H9 (cell line): Measurements from ENCODE around the gene CRYGS. TPM values are rescaled to one million over a fixed set of nuclear protein-coding genes. Genes with fewer than 3 reads are reported as not detected.

Experiments used
- DNase-seq: peaks from one replicate; pipeline ENCODE4 v3.0.0-alpha.2; 2017
- H2AFZ ChIP-seq: one replicate; pipeline ENCODE4 v1.6.1; 2013; ENCODE audit warnings: mild to moderate bottlenecking, low read length, control low read depth, moderate library complexity
- H2AK5ac ChIP-seq: 2 replicates; pipeline ENCODE4 v1.6.1; 2013; ENCODE audit warnings: low read length, control low read depth, mixed read lengths; ENCODE audit not compliant: insufficient read length
- H2BK120ac ChIP-seq: one replicate; pipeline ENCODE4 v1.6.1; 2013; ENCODE audit warnings: low read depth, mild to moderate bottlenecking, low read length, control low read depth, inconsistent platforms; ENCODE audit not compliant: poor library complexity, severe bottlenecking
- H2BK12ac ChIP-seq: 2 replicates; pipeline ENCODE4 v1.6.1; 2013; ENCODE audit warnings: low read length, control low read depth, mixed read lengths, low read depth; ENCODE audit not compliant: insufficient read length
- H2BK15ac ChIP-seq: 2 replicates; pipeline ENCODE4 v1.6.1; 2013; ENCODE audit warnings: low read depth, low read length, control low read depth
- H2BK20ac ChIP-seq: one replicate; pipeline ENCODE4 v1.6.1; 2013; ENCODE audit warnings: low read depth, mild to moderate bottlenecking, low read length, control low read depth, inconsistent platforms; ENCODE audit not compliant: poor library complexity, severe bottlenecking
- H2BK5ac ChIP-seq: 2 replicates; pipeline ENCODE4 v1.6.1; 2013; ENCODE audit warnings: low read length, control low read depth, mixed read lengths; ENCODE audit not compliant: insufficient read length
- H3K14ac ChIP-seq: 2 replicates; pipeline ENCODE4 v1.6.1; 2013; ENCODE audit warnings: low read length, control low read depth; ENCODE audit not compliant: insufficient read depth
- H3K18ac ChIP-seq: 2 replicates; pipeline ENCODE4 v1.6.1; 2013; ENCODE audit warnings: low read depth, mild to moderate bottlenecking, mixed read lengths, low read length, control low read depth; ENCODE audit not compliant: insufficient read length
- H3K23ac ChIP-seq: 2 replicates; pipeline ENCODE4 v1.6.1; 2013; ENCODE audit warnings: low read length, control low read depth, mixed read lengths, low read depth; ENCODE audit not compliant: insufficient read length
- H3K23me2 ChIP-seq: 2 replicates; pipeline ENCODE4 v1.6.1; 2013; ENCODE audit warnings: low read depth, mild to moderate bottlenecking, mixed read lengths, low read length, control low read depth; ENCODE audit not compliant: insufficient read length, poor library complexity, severe bottlenecking
- H3K27ac ChIP-seq: 2 replicates; pipeline ENCODE4 v1.5.1; 2013; ENCODE audit warnings: low read length, control low read depth, mixed read lengths, low read depth; ENCODE audit not compliant: insufficient read length
- H3K27me3 ChIP-seq: 2 replicates; pipeline ENCODE4 v1.6.1; 2013; ENCODE audit warnings: low read length, control low read depth, inconsistent platforms; ENCODE audit not compliant: insufficient read depth
- H3K4ac ChIP-seq: 2 replicates; pipeline ENCODE4 v1.6.1; 2013; ENCODE audit warnings: low read depth, mild to moderate bottlenecking, control low read depth, inconsistent platforms, low read length, moderate library complexity
- H3K4me1 ChIP-seq: 2 replicates; pipeline ENCODE4 v1.6.1; 2013; ENCODE audit warnings: low read length, control low read depth, inconsistent platforms; ENCODE audit not compliant: insufficient read depth
- H3K4me2 ChIP-seq: 2 replicates; pipeline ENCODE4 v1.6.1; 2013; ENCODE audit warnings: low read length, control low read depth, mixed read lengths; ENCODE audit not compliant: insufficient read length, insufficient read depth
- H3K56ac ChIP-seq: 2 replicates; pipeline ENCODE4 v1.6.1; 2013; ENCODE audit warnings: low read depth, mild to moderate bottlenecking, mixed read lengths, low read length, control low read depth; ENCODE audit not compliant: insufficient read length
- H3K79me1 ChIP-seq: 2 replicates; pipeline ENCODE4 v1.6.1; 2013; ENCODE audit warnings: low read depth, mild to moderate bottlenecking, moderate library complexity, low read length, control low read depth, inconsistent platforms; ENCODE audit not compliant: insufficient read depth, poor library complexity, severe bottlenecking
- H3K79me2 ChIP-seq: 2 replicates; pipeline ENCODE4 v1.6.1; 2013; ENCODE audit warnings: low read length, control low read depth, inconsistent platforms; ENCODE audit not compliant: insufficient read depth
- H3K9ac ChIP-seq: 2 replicates; pipeline ENCODE4 v1.6.1; 2013; ENCODE audit warnings: low read length, control low read depth, mixed read lengths; ENCODE audit not compliant: insufficient read length; ENCODE audit errors: extremely low read depth
- H3K9me3 ChIP-seq: one replicate; pipeline ENCODE4 v1.6.1; 2013; ENCODE audit warnings: low read depth, low read length, inconsistent platforms; ENCODE audit not compliant: control insufficient read depth
- H3T11ph ChIP-seq: one replicate; pipeline ENCODE4 v1.6.1; 2013; ENCODE audit warnings: mild to moderate bottlenecking, low read length, control low read depth, inconsistent platforms
- H4K20me1 ChIP-seq: one replicate; pipeline ENCODE4 v1.6.1; 2013; ENCODE audit not compliant: control insufficient read depth, insufficient read length, insufficient read depth
- H4K5ac ChIP-seq: 2 replicates; pipeline ENCODE4 v1.6.1; 2013; ENCODE audit warnings: low read depth, mild to moderate bottlenecking, mixed read lengths, low read length, control low read depth; ENCODE audit not compliant: insufficient read length
- H4K8ac ChIP-seq: replicated peaks from 2 replicates; pipeline ENCODE4 v1.6.1; 2013; ENCODE audit warnings: low read length, control low read depth, mixed read lengths, low read depth; ENCODE audit not compliant: insufficient read length
- H4K91ac ChIP-seq: 2 replicates; pipeline ENCODE4 v1.6.1; 2013; ENCODE audit warnings: low read depth, mild to moderate bottlenecking, moderate library complexity, mixed read lengths, low read length, control low read depth; ENCODE audit not compliant: insufficient read length
- H3K27ac Mint-ChIP-seq, 3 experiments: 2 replicates in 2 of 3; 3 replicates in 1 of 3; pipeline ENCODE4 v1.8.0; 2020 to 2021; ENCODE audit warnings: mixed read lengths in 3 of 3, mild to moderate bottlenecking in 1 of 3, moderate library complexity in 1 of 3
- H3K27me3 Mint-ChIP-seq: 2 replicates; pipeline ENCODE4 v1.8.0; 2021; ENCODE audit warnings: low read depth, mild to moderate bottlenecking, moderate library complexity, mixed read lengths
- H3K36me3 Mint-ChIP-seq, 3 experiments: 2 replicates in 2 of 3; 3 replicates in 1 of 3; pipeline ENCODE4 v1.8.0; 2020 to 2021; ENCODE audit warnings: low read depth in 3 of 3, mixed read lengths in 3 of 3; ENCODE audit not compliant: insufficient read depth in 1 of 3
- H3K4me1 Mint-ChIP-seq, 2 experiments: 2 replicates each; pipeline ENCODE4 v1.8.0; 2020; ENCODE audit warnings: mixed read lengths in 2 of 2
- H3K4me3 Mint-ChIP-seq, 2 experiments: 2 replicates in 1 of 2; 3 replicates in 1 of 2; pipeline ENCODE4 v1.8.0; 2020 to 2021; ENCODE audit warnings: mild to moderate bottlenecking in 2 of 2, mixed read lengths in 2 of 2, moderate library complexity in 1 of 2
- H3K9me3 Mint-ChIP-seq, 2 experiments: 2 replicates in 1 of 2; 3 replicates in 1 of 2; pipeline ENCODE4 v1.8.0; 2020; ENCODE audit warnings: mild to moderate bottlenecking in 2 of 2, mixed read lengths in 2 of 2, moderate library complexity in 1 of 2
- CTCF ChIP-seq: fragments of 200-600 bp; sonication (generic); conservative IDR thresholded peaks from 3 replicates; pipeline ENCODE4 v1.8.0; 2021; ENCODE audit warnings: antibody characterized with exemption, mild to moderate bottlenecking
- WGBS: extraction: QIAGEN DNeasy Blood & Tissue Kit; methylation state at CpG from one replicate; pipeline ENCODE4 v1.1.7; 2013; ENCODE audit warnings: missing lambda C conversion rate, low lambda C conversion rate, mixed read lengths; ENCODE audit not compliant: insufficient read length; ENCODE audit errors: extremely low coverage; 5-methylcytosine and 5-hydroxymethylcytosine counted together
- total RNA-seq: library from RNA; stranded (reverse); gene quantifications from 2 replicates; pipeline ENCODE4 v1.2.1, GENCODE V29; 2021

The CRYGS gene
- total RNA-seq, 1 experiment from 2014 or later, result 1.0 TPM

- no peak overlapping the region for H4K8ac ChIP-seq
- Mint-ChIP-seq H3K27me3 (no peaks in the 10 kb centered on the region), H3K9me3 (no peaks in the 10 kb centered on the region), H3K36me3 (peaks cover 32 to 83% (median 73%) of the 10 kb centered on the region in 3 experiments; a peak in 6 of 7 replicates), H3K4me1 (no peaks in the 10 kb centered on the region), H3K27ac (no peak overlapping the region), H3K4me3 (no peak overlapping the region)
- H2BK20ac ChIP-seq, result no peak overlapping the region
- H2BK12ac ChIP-seq, result no peak overlapping the region
- no peak for DNase-seq
- H4K91ac ChIP-seq, result no peak overlapping the region
- no peaks in the 10 kb centered on the region for H3K79me2 ChIP-seq
- no peaks in the 10 kb centered on the region for H3K9me3 ChIP-seq
- H2AK5ac ChIP-seq, result no peak overlapping the region
- no peak overlapping the region for H3T11ph ChIP-seq
- H3K27me3 ChIP-seq, result no peaks in the 10 kb centered on the region
- no peak overlapping the region for H3K4me2 ChIP-seq
- no peak overlapping the region for H2BK120ac ChIP-seq
- H3K9ac ChIP-seq, result no peak overlapping the region
- no peaks in the 10 kb centered on the region for H4K20me1 ChIP-seq
- TF ChIP-seq CTCF, result no peak
- no peaks in the 10 kb centered on the region for H3K4me1 ChIP-seq
- H3K56ac ChIP-seq, result no peak overlapping the region
- H3K4ac ChIP-seq, result no peak overlapping the region
- H3K23ac ChIP-seq, result no peak overlapping the region
- H2BK15ac ChIP-seq, result no peak overlapping the region
- no peak overlapping the region for H4K5ac ChIP-seq
- no peak overlapping the region for H3K14ac ChIP-seq
- no peak overlapping the region for H3K27ac ChIP-seq
- WGBS, result no CpG with 5 or more reads among the region's 2 CpGs
- no peak overlapping the region for H3K18ac ChIP-seq
- no peaks in the 10 kb centered on the region for H3K79me1 ChIP-seq
- H2BK5ac ChIP-seq, result no peak overlapping the region
- no peak overlapping the region for H2AFZ ChIP-seq
- no peaks in the 10 kb centered on the region for H3K23me2 ChIP-seq
Measured at GRCh38 chr3:186577521-186577920, 33.3 kb upstream of the CRYGS start.
